GM19025 (cell line): Measurements from ENCODE around the gene YWHAB.

Experiments
- ATAC-seq: cut with Tn5 transposase; IDR thresholded peaks from one replicate; pipeline ENCODE4 v1.9.1; 2021; ENCODE audit warnings: mild to moderate bottlenecking, low read depth, moderate library complexity; ENCODE audit not compliant: unreplicated experiment

YWHAB gene

GRCh38 chr20:44948513-44948912 is 63.0 kb downstream of the YWHAB start:
- no peak for ATAC-seq

DNA sequence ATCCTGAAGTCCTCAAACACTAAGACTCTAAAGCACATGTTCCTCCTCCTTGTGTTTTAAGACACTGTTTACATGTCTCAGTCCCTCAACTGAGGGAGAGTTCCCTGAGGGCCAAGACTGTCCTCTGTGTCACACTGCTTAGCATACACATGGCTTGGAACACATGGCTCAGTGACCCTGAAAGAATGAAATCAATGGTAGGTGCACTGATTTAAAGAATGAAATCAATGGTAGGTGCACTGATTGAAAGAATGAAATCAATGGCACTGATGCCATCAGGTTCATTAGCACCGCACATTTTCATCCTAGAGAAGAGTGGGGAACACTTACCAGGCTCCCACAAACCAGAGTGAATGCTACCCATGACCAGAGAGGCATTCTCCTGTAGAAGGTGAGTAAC is 64.9 kb downstream of the YWHAB start:
- no peak for ATAC-seq

DNA sequence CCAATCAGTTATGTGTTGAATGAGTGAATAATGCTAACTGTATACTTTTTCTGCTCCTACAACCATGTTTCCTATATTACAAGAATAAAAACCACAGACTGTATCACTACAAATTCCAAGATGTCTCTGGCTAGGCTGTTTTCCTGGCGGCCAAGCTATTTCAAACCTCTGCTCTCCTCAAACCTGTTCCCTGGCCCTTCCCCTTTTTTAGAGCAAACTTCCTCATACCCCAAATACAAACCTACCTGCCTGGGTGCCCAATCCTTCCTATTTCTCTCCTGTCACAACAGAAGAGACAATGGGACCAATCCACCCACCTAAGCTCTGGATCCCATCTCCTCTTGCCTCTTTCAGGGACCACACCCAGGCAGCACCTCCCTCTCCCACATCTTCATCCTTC is 67.2 kb downstream of the YWHAB start:
- ATAC-seq: no peak

DNA sequence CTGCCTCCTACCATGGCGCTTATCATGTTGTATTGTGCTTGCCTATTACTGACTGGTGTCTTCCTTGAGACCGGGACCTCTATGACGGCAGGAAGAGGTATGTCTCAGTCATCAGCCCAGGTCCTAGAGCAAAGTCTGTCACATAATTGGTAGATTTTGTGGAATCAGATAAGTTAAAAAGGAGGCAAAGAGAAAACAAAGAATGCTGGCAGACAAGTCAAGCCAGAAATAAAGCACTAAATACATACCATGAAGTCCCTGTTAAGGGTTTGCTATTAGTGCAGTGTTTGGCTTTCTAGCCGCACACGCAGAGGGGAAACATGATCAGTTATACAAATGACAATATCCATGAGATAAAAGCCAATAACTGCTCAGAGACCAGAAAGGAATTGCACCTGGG is 68.7 kb downstream of the YWHAB start:
- no peak for ATAC-seq

DNA sequence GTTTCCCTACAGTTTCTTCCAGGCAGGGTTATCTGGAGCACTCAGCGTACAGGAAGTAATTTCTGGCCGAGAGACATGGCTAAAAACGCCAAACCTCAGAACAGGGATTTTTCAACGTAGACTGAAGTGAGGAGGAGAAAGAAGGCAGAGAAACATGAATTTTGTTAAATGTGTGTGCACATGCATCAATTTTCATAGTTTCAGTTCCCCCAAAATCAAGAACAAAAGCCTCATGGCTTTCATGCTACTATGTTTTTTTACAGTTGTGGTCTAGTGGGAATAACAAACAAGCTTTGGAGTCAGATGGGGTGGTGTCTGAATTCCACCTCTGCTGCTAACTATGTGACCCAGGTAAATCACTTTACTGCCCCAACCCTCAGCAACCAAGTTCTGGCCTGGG is 69.8 kb downstream of the YWHAB start:
- no peak for ATAC-seq

GRCh38 chr20:44956410-44956809 is 70.9 kb downstream of the YWHAB start:
- ATAC-seq: no peak
